ENCODE results near the gene ERAL1.

DNA sequence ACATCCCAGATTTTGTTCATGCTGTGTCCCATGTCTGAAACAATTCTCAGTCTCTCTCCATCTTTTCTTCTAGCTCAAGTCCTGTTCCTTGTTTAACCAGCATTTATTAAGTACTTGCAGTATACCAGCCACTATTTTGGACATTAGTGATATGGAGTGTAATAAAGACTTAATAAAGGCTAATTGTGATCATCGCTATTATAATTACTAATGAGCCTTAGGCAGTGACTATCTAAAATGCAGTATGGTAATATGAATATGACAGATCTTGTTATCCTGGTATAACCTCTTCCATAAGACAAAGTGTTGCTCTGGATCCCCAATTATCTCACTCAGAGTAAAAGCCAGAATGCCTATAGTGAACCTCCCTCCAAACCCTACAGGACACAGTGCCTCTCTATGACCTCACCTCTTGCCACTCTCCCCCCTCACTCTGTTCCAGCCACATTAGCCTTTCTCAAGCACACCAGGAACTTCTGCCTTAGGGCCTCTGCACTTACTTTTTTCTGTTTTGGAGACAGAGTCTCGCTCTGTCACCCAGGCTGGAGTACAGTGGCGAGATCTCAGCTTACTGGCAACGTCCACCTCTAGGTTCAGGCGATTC is 44.5 kb downstream of the ERAL1 start:
- no peak for TF ChIP-seq POLR2A (IDR thresholded peaks at IDR 0.05)
- TF ChIP-seq, protein P1, sequence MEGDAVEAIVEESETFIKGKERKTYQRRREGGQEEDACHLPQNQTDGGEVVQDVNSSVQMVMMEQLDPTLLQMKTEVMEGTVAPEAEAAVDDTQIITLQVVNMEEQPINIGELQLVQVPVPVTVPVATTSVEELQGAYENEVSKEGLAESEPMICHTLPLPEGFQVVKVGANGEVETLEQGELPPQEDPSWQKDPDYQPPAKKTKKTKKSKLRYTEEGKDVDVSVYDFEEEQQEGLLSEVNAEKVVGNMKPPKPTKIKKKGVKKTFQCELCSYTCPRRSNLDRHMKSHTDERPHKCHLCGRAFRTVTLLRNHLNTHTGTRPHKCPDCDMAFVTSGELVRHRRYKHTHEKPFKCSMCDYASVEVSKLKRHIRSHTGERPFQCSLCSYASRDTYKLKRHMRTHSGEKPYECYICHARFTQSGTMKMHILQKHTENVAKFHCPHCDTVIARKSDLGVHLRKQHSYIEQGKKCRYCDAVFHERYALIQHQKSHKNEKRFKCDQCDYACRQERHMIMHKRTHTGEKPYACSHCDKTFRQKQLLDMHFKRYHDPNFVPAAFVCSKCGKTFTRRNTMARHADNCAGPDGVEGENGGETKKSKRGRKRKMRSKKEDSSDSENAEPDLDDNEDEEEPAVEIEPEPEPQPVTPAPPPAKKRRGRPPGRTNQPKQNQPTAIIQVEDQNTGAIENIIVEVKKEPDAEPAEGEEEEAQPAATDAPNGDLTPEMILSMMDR (IDR thresholded peaks at IDR 0.05), result no peak

All from heart left ventricle (tissue), 13 donors.